Heart right ventricle (tissue), 16 donors: ENCODE results near the gene NUB1. TPM values are rescaled to one million over a fixed set of nuclear protein-coding genes. Genes with fewer than 3 reads are reported as not detected.

ENCODE experiments used
- ATAC-seq, 8 donors: fragments of 200-7000 bp; cut with Tn5 transposase; one replicate each; pipeline ENCODE4 v1.9.1; 2020; ENCODE audit warnings: mild to moderate bottlenecking in 8 of 8, moderate library complexity in 8 of 8, moderate number of reproducible peaks in 1 of 8
- DNase-seq, 2 donors: peaks; one replicate each; pipeline ENCODE4 v3.0.0-alpha.2; 2020
- H3K27ac ChIP-seq, 10 donors: fragments of 200-600 bp; sonication (generic) in 2 of 10; one replicate each; pipeline versions ENCODE4 v1.5.0 to v1.8.0; 2020 to 2022; ENCODE audit warnings: mild to moderate bottlenecking in 3 of 10
- H3K27me3 ChIP-seq, 7 donors: fragments of 200-600 bp; one replicate each; pipeline ENCODE4 v1.8.0; 2021 to 2022; ENCODE audit warnings: mild to moderate bottlenecking in 2 of 7
- H3K36me3 ChIP-seq, 9 donors: fragments of 200-600 bp; sonication (generic) in 1 of 9; one replicate each; pipeline versions ENCODE4 v1.5.0 to v1.8.0; 2020 to 2022; ENCODE audit warnings: mild to moderate bottlenecking in 2 of 9
- H3K4me1 ChIP-seq, 9 donors: fragments of 200-600 bp; sonication (generic) in 1 of 9; one replicate each; pipeline versions ENCODE4 v1.5.0 to v1.8.0; 2020 to 2022; ENCODE audit warnings: mild to moderate bottlenecking in 4 of 9
- H3K4me3 ChIP-seq, 10 donors: fragments of 200-600 bp; sonication (generic) in 2 of 10; one replicate each; pipeline versions ENCODE4 v1.5.0 to v1.8.0; 2020 to 2022; ENCODE audit warnings: mild to moderate bottlenecking in 7 of 10, moderate library complexity in 2 of 10
- H3K9me3 ChIP-seq, 11 donors: fragments of 200-600 bp in 10 of 11; sonication (generic) in 2 of 11; one replicate each; pipeline versions ENCODE4 v1.5.0 to v1.8.0; 2013 to 2022; ENCODE audit warnings: mild to moderate bottlenecking in 2 of 11, control low read depth in 1 of 11, moderate library complexity in 1 of 11
- CTCF ChIP-seq, 9 donors: fragments of 200-600 bp; sonication (generic) in 2 of 9; IDR thresholded peaks; one replicate each; pipeline versions ENCODE4 v1.5.0 to v1.8.0; 2021 to 2022; ENCODE audit warnings: antibody characterized with exemption in 9 of 9, mild to moderate bottlenecking in 5 of 9, moderate library complexity in 1 of 9
- WGBS, 2 donors: extraction: QIAGEN DNeasy Blood & Tissue Kit; methylation state at CpG; one replicate each; pipeline ENCODE4 v1.1.7; 2013; ENCODE audit warnings: inconsistent platforms in 1 of 2; 5-methylcytosine and 5-hydroxymethylcytosine counted together
- intact Hi-C, 10 donors: fragments of 100-400 bp; cut with DNase I; formaldehyde crosslinking; loops; one replicate each; pipeline versions ENCODE4 v1.11.1 to v1.14.2; 2022
- polyA plus RNA-seq, 2 donors: library from polyadenylated mRNA; stranded (reverse); fragments of 200-250 nt; gene quantifications; one replicate each; pipeline ENCODE4 v1.2.3, GENCODE V29; 2013
- total RNA-seq, 10 donors: library from RNA; stranded (reverse); fragmentation: NEBNext Ultra II Directional in 3 of 10; extraction: Animal tissue kit (Norgen Biotek cat#: 25700) in 3 of 10; gene quantifications; one replicate each; pipeline versions ENCODE4 v1.2.1 to v1.2.4, GENCODE V29; 2021 to 2023
- donor health status: Arrhythmogenic right ventricular cardiomyopathy.
- donor health status: ischemic (EF 13 %, LVEDD 7.1; RV severe dilation, severe dysfunction).
- donor health status: healthy with polysubstance abuse.
- donor health status: DM: no; HTN: yes; CAD: no.
- donor health status: DM: no; HTN: no; CAD: no.
- donor health status: ischemic (EF 25% LVEDD 6.9; RV normal size, moderate dysfunction).
- donor health status: ischemic (EF 25% LVEDD 5.7; RV mildly dilated, moderate dysfunction).
- donor health status: healthy.
- donor health status: DM: yes; HTN: yes; CAD: no.
- donor health status: Ischemic cardiomyopathy.
- donor health status: ischemic (EF 35%, LVEDD 5.7; RV mildly dilated, moderate dysfunction).
- donor health status: nonischemic (EF 11% LVEDD 7.7; RV severe dilation, severe dysfunction).
- donor health status: DM: yes; HTN: yes; CAD: no.
- donor health status: PGD.
- donor health status: ischemic (EF 29% LVEDD 5.4; RV normal size, mild dysfunction).
- donor health status: nonischemic (EF 23%, LVEDD 6.1; RV moderate dilation, normal function).

NUB1 gene
- total and polyA plus RNA-seq, 12 donors, result 22.6 to 53.0 (median 41.6) TPM

- no peak for ATAC-seq
- TF ChIP-seq CTCF (IDR thresholded peaks at IDR 0.05), result no peak
- WGBS, 2 donors, result 88 to 94% methylated on average over 6 of the region's 6 CpGs
- Histone ChIP-seq H3K4me3 (no peak overlapping the region), H3K4me1 (peaks cover 3 to 19% (median 16%) of the 10 kb centered on the region in 9 donors), H3K36me3 (peaks cover 6 to 52% (median 23%) of the 10 kb centered on the region in 9 donors), H3K9me3 (no peaks in the 10 kb centered on the region), H3K27me3 (peaks cover 15 to 36% (median 29%) of the 10 kb centered on the region in 7 donors), H3K27ac (no peak overlapping the region)
- no peak for DNase-seq
- intact Hi-C loops, result loop anchor here in 1 of 10 donors (5.0 kb wide), 1 partner anchor 63 kb away; the partner anchor contains the start of gene CRYGN
Observed at GRCh38 chr7:151379193-151379520, 37.5 kb downstream of the NUB1 start.

GRCh38 chr7:151379534-151380198 is 38.1 kb downstream of the NUB1 start:
- H3K27me3 ChIP-seq, result peaks cover 15 to 41% (median 33%) of the 10 kb centered on the region in 7 donors
- no peak overlapping the region for H3K27ac ChIP-seq
- DNase-seq, result no peak
- TF ChIP-seq CTCF (IDR thresholded peaks at IDR 0.05), result no peak
- H3K9me3 ChIP-seq, result no peaks in the 10 kb centered on the region
- peaks cover 6 to 47% (median 23%) of the 10 kb centered on the region in 9 donors for H3K36me3 ChIP-seq
- no peak overlapping the region for H3K4me3 ChIP-seq
- 89% methylated on average over 25 of the region's 25 CpGs for WGBS, 2 donors
- peak in 1 of 8 donors; percentile 20 for ATAC-seq
- H3K4me1 ChIP-seq, result peaks cover 3 to 19% (median 16%) of the 10 kb centered on the region in 9 donors
- intact Hi-C loops, result loop anchor here in 3 of 10 donors (5.0 kb wide), 2 partner anchors 58 to 63 kb away; partner anchors contain the start of gene CRYGN (in 1 of the 3)

GRCh38 chr7:151380199-151381097 is 38.8 kb downstream of the NUB1 start:
- ATAC-seq (peak in 1 of 8 donors; percentile 14), DNase-seq (no peak)
- Histone ChIP-seq H3K27ac (no peak overlapping the region), H3K9me3 (no peaks in the 10 kb centered on the region), H3K27me3 (peaks cover 15 to 48% (median 39%) of the 10 kb centered on the region in 7 donors), H3K36me3 (peaks cover 6 to 39% (median 21%) of the 10 kb centered on the region in 9 donors), H3K4me1 (peaks cover 3 to 19% (median 16%) of the 10 kb centered on the region in 9 donors), H3K4me3 (peak overlapping the region in 2 of 10 donors; percentile 16 to 32)
- TF ChIP-seq CTCF (IDR thresholded peaks at IDR 0.05), result no peak
- WGBS, 2 donors, result 85 to 90% methylated on average over 31 to 32 of the region's 32 CpGs
- intact Hi-C loops, result loop anchor here in 2 of 10 donors (5.0 kb wide), 1 partner anchor 57 kb away; no protein-coding TSS in a partner anchor

- peaks cover 6 to 33% (median 15%) of the 10 kb centered on the region in 9 donors for H3K36me3 ChIP-seq
- no peaks in the 10 kb centered on the region for H3K9me3 ChIP-seq
- DNase-seq (no peak), ATAC-seq (no peak)
- no peak for TF ChIP-seq CTCF (IDR thresholded peaks at IDR 0.05)
- peak overlapping the region in 8 of 10 donors; percentile 16 to 48 (median 37) for H3K4me3 ChIP-seq
- peaks cover 3 to 19% (median 16%) of the 10 kb centered on the region in 9 donors for H3K4me1 ChIP-seq
- no peak overlapping the region for H3K27ac ChIP-seq
- 34 to 54% methylated on average over 7 of the region's 7 CpGs for WGBS, 2 donors
- H3K27me3 ChIP-seq, result peaks cover 15 to 48% (median 39%) of the 10 kb centered on the region in 7 donors
- intact Hi-C loops, result loop anchor here in 2 of 10 donors (5.0 kb wide), 1 partner anchor 56 kb away; no protein-coding TSS in a partner anchor
Observed at GRCh38 chr7:151381098-151381347, 39.4 kb downstream of the NUB1 start.
